NCI-H69 (cell line): ENCODE data around the gene PHGDH.
"Not testable (repeated sequence)": the region's sequence is repeated elsewhere in the genome, so short reads cannot be mapped to it uniquely, and the experiment has no call there.

Experiments used
- DNase-seq: peaks from one replicate; lab custom pipeline; 2025; lab: John Stamatoyannopoulos, UW

Gene PHGDH

DNA sequence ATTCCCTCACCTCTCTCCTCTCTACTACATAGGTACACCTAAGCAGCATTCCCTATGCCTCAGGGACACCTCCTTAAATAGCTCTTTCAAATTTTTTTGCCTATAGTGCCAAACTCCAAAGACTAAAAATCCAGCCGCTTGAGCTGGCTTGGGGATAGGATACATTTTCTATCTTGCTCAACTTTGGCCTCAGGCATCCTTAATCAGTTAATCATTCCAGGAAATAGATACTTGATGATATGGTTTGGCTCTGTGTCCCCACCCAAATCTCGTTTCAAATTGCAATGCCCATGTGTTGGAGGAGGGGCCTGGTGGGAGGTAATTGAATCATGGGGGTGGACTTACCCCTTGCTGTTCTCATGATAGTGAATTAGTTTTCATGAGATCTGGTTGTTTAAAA is 11.4 kb upstream of the PHGDH start:
- DNase-seq = no peak

DNA sequence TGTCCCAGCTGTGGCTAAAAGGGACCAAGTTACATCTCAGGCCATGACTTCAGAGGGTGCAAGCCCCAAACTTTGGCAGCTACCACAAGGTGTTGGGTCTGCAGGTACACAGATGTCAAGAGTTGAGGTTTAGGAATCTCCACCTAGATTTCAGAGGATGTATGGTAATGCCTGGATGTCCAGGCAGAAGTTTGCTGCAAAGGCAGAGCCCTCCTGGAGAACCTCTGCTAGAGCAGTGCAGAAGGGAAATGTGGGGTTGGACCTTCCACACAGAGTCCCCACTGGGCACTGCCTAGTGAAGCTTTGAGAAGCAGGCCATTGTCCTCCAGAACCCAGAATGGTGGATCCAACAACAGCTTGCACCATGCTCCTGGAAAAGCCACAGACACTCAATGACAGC is 10.1 kb upstream of the PHGDH start:
- no peak for DNase-seq

GRCh38 chr1:119702384-119702783 is 9.3 kb upstream of the PHGDH start:
- no peak for DNase-seq

DNA sequence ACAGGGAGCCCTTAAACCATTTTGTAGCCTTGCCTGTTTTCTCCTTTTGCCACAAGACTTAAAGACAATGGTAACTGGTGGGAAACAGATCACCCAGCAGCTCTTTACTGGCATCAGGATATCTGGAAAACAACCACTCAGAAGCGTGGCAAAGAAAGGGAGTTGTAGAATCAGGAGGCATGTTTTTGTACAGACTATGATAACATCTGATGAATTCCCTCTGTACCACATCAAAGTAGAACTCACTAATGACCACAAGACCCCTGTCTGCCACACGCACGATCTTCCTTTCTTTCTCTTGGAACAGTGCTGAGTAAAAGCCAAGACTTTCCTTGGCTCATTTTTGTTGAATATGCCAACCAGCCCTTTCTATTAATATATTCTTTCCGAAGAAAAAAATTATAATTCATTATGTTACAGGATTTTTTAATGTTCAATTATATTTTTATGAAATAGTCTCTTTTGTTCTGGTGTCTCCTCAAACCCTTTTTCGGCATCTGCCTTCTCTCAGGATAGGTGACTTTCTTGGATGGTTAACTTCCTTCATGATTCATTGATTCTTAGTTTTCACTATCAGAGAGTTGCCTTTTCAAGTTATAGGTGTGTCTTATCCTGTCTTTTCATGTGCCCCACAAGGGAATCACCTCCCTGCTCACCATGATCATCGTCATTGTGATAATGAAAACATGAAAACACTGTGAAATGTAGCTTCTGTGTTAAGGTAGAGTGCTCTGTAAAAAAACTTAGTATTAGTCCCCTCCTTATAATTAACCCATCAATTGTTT is 7.9 kb upstream of the PHGDH start:
- no peak for DNase-seq

DNA sequence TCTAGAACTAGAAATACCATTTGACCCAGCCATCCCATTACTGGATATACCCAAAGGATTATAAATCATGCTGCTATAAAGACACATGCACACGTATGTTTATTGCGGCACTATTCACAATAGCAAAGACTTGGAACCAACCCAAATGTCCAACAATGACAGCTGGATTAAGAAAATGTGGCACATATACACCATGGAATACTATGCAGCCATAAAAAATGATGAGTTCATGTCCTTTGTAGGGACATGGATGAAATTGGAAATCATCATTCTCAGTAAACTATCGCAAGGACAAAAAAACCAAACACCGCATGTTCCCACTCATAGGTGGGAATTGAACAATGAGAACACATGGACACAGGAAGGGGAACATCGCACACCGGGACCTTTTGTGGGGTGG is 5.1 kb upstream of the PHGDH start:
- DNase-seq = not testable (repeated sequence)

DNA sequence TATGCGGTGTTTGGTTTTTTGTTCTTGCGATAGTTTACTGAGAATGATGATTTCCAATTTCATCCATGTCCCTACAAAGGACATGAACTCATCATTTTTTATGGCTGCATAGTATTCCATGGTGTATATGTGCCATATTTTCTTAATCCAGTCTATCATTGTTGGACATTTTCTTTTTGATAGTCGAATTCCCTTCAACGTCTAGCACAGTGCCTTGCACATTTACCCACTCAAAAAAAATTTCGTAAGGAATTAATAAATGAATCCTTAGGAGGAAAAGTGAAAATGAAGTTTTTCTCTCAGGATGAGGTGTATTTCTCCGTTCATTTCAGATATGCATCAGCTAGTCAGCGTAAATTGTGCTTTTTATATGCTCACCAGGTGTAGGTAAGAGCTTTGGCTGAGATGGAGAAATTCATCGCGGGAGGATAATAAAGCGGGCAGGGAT is 354 bp upstream of the PHGDH start:
- not testable (repeated sequence) for DNase-seq

- peak; percentile 89 for DNase-seq
These were observed 756 bp downstream of the PHGDH start for GRCh38 chr1:119712342-119713038.

DNA sequence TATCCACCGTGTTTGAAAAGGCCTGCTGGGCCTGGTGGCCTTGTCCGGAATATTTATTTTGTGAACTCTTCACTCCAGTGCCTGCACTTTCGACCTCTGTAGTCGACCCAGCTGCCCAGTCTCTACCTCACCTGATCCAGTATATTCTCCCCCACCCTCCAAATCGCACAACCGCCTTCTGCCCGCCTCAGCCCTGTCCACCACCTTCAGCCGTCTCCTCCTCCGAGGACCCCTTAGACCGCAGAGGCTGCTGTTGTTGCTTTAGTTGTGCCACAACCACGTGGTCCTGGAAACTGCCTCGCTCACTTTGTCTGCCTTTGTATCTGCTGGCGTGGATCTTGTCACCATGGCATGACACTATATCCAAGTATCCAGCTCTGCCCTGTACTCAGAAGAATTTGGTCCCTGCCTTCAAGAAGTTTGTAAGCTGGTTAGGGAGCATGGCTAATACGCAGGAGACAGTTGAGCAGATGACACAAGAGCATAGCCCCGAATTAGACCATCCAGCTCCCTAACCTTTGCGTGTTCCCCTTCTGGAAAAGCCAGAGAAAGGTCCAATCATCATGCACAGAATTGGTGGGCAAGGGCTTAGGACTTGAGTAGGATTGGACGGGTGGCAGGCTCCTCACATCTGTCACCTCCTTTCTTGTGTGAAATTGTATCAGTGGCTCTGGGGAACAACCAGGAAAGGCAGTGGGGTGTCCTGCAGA is 1.5 kb downstream of the PHGDH start:
- DNase-seq = peak; percentile 61

DNA sequence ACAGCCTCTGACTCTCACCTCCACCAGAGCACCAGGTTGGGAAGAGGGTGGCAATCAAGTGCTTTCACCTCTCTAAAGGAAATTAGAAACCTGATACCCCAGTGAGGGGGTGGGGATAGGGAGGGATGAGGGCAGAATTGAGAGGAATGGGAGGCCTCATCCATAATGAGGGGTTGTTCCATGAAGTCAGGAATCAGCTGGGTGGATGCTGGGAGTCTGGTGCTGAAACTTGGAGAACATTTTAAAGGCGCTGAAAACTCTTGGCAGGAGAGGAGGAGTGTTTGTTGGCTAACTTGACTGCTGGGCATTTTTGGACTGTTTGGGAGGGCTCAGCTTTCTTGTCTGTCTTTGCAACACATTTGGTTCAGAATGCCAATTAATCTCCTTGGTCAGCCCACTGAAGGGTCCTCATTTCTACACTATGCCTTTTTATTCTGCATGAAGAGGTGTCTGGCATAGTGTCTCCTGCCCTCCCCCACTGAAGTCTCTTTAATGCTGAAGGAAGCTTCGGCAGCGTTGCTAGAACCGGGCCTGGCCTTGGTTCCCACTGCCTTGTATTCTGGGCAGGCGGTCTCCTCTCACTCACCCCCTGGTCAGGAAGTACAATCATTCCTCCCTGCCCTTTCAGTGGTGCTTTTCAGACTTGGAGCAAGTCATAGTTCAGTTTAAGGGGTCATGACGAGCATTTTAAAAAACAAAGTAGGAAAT is 2.2 kb downstream of the PHGDH start:
- DNase-seq = peak; percentile 83

GRCh38 chr1:119714583-119714982 is 2.8 kb downstream of the PHGDH start:
- no peak for DNase-seq

DNA sequence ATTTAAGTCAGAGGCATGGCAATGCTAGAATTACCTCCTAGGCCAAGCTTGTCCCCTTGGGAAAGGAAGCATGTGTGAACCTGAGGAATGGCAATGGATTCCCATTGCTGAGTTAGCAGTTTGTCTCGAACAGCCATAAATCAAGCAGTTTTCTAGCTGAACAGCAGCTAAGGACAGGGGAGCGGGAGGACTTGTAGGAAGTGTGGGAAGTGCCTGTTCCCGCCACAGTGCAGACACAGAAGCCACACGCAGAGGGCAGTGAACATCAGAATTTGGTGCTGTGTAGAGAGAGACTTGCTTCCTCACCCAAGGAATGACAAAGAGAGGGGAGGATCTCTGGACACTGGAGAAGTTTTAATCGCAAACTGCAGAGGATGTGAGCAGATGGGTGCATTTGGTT is 3.8 kb downstream of the PHGDH start:
- DNase-seq = peak; percentile 4

GRCh38 chr1:119718409-119718808 is 6.7 kb downstream of the PHGDH start:
- DNase-seq = no peak

GRCh38 chr1:119718972-119719371 is 7.2 kb downstream of the PHGDH start:
- no peak for DNase-seq

DNA sequence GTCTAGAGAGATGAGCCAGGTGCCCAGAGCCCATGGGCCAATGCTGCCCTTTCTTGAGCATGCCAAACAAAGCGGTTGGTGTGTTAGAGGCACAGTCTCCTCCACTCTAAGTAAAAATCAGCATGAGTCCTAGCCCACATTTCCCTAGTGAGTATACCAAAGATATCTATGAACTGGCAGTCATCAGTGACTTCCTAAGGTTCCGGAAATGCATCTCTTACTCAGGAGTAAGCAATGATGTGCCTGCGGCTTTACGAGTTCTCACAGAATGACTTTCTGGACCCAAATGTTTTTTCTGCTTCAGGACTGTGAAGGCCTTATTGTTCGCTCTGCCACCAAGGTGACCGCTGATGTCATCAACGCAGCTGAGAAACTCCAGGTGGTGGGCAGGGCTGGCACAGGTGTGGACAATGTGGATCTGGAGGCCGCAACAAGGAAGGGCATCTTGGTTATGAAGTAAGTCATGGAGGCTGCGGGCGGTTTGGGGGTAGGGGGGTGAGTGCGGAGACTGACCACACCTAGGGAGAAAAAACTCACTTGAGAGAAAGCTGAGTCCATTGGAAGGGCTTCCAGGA is 9.2 kb downstream of the PHGDH start:
- no peak for DNase-seq

DNA sequence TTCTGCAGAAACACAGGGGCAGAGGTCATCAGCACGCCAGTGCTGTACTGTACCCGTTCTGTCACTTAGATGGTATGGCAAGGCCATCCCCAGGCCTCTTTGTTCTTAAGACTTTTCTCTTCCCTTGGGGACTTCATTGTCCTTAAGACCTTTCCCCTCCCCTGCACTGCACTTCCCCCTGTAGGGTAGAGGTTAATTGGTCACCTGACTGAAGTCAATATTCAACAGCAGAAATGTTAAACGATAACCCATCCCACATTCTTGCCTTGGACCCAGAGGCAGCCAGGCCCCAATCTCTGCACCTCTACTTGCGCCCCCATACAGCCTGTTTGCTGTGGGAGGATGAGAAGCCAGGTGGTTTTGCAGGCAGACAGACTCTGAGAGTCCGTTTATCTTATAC is 10.2 kb downstream of the PHGDH start:
- no peak for DNase-seq

DNA sequence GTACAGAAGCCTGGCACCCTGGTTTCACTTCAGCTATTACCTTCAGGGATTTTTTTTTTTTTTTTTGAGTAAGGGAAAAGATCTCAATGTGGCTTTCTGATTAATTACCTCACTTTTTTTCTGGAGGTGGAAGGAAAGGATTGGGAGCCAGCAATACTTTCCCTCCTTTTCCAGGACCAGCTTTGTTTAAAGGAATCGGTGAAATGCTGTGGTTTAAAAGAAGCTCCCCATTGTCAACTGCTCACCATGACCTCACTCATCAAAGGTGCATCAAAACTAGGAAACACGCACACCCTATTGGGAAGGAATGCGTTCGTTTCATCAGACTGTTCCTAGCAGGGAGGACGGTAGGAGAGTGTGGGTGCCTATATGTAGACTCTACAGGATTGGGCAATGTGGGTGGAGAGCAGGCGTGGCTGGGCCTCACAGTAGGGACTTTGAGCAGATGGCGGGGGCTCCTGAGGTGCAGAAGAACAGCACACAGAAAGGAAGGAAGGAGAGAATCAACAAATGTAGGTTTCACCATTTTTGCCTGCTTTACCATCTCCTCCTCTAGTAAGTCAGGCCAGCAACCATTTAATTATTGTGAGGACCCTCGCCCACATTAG is 13.0 kb downstream of the PHGDH start:
- DNase-seq = no peak

DNA sequence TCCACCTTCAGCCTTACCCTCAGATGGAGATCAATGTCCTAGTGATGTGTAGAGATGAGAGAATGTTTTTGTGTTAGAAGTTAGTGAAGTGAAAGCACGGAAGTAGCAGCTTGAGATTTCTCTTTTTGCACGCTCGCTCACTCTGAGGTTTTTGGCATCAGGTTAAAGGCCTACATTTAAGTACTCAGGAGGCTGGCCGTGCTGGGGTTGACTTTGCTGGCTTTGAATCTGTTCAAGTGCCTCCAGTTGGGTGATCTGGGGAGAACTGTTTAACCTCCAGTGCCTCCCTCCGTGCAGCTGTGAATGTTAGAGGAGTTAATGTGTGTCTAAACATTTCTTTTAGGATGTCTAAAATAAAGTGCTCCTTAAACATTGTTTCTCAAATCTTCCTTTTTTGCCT is 13.9 kb downstream of the PHGDH start:
- no peak for DNase-seq

DNA sequence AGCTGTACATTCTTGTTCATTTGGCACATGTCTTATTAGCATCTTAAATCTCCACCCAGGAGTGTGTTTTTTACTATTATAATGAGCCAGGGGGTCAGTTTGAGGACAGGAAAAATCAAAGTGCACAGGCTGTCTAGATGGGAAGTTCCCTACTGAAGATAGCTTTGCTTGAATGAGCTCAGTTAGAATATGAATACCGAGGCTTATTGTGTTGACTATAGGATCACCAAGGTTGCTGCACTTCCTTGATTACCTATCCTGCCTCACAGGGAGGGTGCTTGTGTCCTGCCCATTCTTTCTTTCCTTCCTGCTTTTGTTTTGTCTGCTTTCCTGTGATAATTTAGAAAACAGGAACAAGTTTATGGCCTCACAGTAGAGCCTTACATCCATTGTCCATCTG is 16.3 kb downstream of the PHGDH start:
- no peak for DNase-seq

DNA sequence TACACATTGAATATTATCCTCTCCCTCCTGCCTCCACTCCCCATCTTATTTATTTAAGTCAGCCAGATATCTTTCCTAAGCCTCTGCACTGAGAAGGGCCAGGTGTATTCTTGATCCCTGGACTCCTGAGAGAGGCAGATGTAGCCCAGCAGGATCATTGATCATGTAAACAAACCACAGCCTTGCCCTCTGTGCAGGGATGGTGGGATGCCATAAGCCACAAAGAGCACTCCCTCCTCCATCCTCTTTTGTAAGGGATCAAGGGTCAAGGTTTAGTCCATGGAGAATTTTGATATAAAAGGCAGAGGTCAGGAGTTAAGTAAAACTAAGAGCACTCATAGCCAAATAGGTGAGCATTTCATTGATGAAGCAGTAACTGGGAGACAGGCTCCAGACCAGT is 17.3 kb downstream of the PHGDH start:
- DNase-seq = peak; percentile 61

DNA sequence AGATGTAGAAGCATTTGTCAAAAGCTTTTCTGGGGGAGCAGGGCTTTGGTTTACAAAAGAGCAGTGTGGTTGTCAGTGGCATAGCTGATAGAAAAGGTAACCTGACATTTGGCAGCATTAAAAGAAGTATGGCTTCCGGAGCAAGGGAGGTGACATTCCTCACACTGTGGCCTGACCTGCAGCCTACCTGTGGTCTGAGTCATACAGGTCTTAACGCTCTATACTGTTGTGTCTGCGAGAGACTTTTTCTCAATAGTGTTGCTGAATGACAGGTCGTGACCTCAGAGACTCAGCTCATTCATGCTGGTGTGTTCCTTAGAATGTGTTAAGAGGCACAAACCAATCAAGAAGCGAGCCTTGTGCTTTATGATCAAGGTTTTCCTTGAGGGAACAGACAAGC is 19.3 kb downstream of the PHGDH start:
- DNase-seq = no peak

DNA sequence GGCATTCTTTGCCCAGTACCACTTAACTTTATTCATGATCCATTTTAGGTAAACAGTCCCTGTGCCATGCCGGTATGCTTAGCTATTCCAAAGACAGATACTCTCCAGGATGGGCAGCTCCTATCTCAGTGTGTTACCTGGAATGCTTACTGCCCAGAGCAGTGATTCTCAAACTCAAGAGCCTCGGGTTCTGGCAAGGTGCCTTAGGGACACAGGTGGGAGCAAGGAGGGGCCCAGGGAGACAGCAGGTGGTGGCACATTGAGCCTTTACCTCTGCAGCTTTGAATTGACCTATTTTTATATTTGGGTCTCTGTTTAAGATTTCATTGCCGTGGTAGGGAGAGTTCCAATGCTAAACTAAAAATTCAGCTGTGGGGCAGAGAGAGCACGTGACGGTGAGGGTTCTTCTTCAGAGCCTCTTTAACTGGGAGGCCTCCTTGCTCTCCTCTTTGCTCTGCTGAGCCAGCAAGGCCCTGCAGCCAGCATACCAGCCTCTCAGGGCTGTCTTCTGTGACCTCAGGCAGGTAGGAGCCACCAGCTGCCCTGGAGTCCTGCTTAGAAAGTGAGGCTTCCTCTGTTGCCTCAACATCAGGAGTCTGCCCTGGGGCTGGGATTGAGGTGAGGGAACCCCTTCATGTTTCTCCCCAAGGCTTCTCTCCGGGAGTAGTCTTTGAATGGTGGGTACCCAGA is 20.2 kb downstream of the PHGDH start:
- DNase-seq = no peak
